Measurements from ENCODE around the gene MED27.

Gene MED27

GRCh38 chr9:131865446-131866195, 214.0 kb downstream of the MED27 start:
- no peak for DNase-seq (ENCODE audit: low read depth in 1 of 2, low spot score in 1 of 2)
- no peaks in the 10 kb centered on the region for H3K27me3 ChIP-seq (ENCODE audit: insufficient read depth, poor library complexity, severe bottlenecking)
- TF ChIP-seq REST (IDR thresholded peaks at IDR 0.05; ENCODE audit: insufficient replicate concordance, low read depth) = no peak
- TF ChIP-seq POLR2AphosphoS5 (IDR thresholded peaks at IDR 0.05; ENCODE audit: low read depth) = no peak
- TF ChIP-seq CTCF (IDR thresholded peaks at IDR 0.05; ENCODE audit: insufficient read depth, low read length) = no peak
- no peak for TF ChIP-seq SPI1 (IDR thresholded peaks at IDR 0.05; ENCODE audit: borderline replicate concordance, low read depth)
- H3K4me3 ChIP-seq (replicated peaks; ENCODE audit: insufficient read depth, low read length) = no peak overlapping the region
- no peak overlapping the region for H3K27ac ChIP-seq (replicated peaks)

- Histone ChIP-seq H3K4me3 (replicated peaks; ENCODE audit: insufficient read depth, low read length) (no peak overlapping the region), H3K27me3 (ENCODE audit: insufficient read depth, poor library complexity, severe bottlenecking) (no peaks in the 10 kb centered on the region), H3K27ac (replicated peaks) (no peak overlapping the region)
- DNase-seq (ENCODE audit: low read depth in 1 of 2, low spot score in 1 of 2) = no peak
- TF ChIP-seq SPI1 (IDR thresholded peaks at IDR 0.05; ENCODE audit: borderline replicate concordance, low read depth) = no peak
- no peak for TF ChIP-seq GABPA (IDR thresholded peaks at IDR 0.05; ENCODE audit: low read depth)
- TF ChIP-seq CTCF (IDR thresholded peaks at IDR 0.05; ENCODE audit: insufficient read depth, low read length) = no peak
- no peak for TF ChIP-seq REST (IDR thresholded peaks at IDR 0.05; ENCODE audit: insufficient replicate concordance, low read depth)
- no peak for TF ChIP-seq POLR2AphosphoS5 (IDR thresholded peaks at IDR 0.05; ENCODE audit: low read depth)
These were observed 215.1 kb downstream of the MED27 start for GRCh38 chr9:131864531-131864930.

GRCh38 chr9:131863306-131863896, 216.3 kb downstream of the MED27 start:
- TF ChIP-seq GABPA (IDR thresholded peaks at IDR 0.05; ENCODE audit: low read depth) (no peak), REST (IDR thresholded peaks at IDR 0.05; ENCODE audit: insufficient replicate concordance, low read depth) (no peak), CTCF (IDR thresholded peaks at IDR 0.05; ENCODE audit: insufficient read depth, low read length) (no peak)
- no peak for DNase-seq (ENCODE audit: low read depth in 1 of 2, low spot score in 1 of 2)
- Histone ChIP-seq H3K27ac (replicated peaks) (no peak overlapping the region), H3K27me3 (ENCODE audit: insufficient read depth, poor library complexity, severe bottlenecking) (no peaks in the 10 kb centered on the region), H3K4me3 (replicated peaks; ENCODE audit: insufficient read depth, low read length) (no peak overlapping the region)

Measured in HL-60 (cell line).